ENCODE measurements around the gene BACE2.

BACE2 gene

DNA sequence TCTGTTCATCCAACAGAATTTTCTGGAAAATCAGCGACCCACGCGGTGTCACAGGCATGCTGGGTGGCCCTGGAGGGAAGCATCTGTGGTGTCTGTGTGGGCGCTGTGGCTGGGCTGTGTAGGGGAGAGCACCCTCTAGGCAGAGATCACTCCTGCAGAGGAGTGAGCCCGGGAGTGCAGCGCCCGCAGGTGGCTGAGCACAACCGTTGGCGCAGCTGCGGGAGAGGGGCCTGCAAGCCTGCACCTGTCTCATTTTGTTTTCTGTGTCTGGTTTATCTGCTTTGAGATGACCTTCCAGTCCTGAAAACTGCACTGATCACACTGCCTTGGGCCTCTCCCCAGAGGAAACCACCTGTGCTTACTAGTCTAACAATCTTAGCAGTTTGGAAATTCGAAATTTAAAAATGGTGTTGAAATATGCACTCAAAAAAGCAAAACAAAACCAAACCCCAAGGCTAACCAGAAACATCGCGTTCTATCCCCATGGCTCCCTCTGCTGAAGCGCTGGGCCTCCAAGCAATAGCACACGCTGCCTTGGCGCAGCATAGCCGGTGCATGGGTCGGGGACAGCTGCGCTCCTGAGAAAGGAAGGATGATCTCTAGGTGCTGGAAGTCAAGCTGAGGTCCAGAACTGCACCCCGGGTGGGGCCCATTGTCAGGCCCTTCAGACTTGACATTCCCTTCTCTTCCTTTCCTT lies 153.4 kb downstream of the BACE2 start:
- peaks cover 5% of the 10 kb centered on the region for H3K4me1 ChIP-seq (ENCODE audit: control insufficient read depth, insufficient read depth, low read length, poor library complexity, severe bottlenecking)
- no peak overlapping the region for H3K4me3 ChIP-seq (ENCODE audit: extremely low read depth, insufficient read depth, low read length, poor library complexity, severe bottlenecking)
- WGBS, 2 experiments (ENCODE audit: insufficient coverage in 2 of 2) = 89 to 90% methylated on average over 12 to 14 of the region's 20 CpGs

DNA sequence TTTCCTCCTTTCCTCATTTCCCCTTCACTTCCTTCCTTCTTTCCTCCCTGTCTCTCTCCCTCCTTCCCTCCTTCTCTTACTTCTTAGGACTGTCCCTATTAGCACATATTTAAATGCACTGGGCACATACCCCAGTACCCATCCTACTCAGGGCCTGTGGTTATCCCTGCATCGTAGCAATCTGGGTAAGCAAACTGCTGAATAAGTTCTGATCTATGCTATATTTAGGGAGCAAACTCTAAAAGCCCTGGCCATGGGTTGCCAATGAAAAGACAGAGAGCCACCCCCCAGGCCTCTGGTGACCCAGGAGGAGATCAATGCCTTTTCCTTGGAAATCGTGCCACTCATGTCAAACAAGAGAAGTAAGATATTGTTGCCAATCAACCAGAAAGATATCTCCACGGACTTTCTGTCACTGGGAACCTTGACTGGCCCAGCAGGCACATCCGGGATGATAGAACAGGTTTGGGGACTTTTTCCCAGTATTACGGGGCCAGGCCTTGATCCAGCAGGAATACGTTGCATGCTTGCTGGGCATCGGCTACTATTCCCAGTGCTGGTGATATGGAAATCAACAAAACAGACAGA lies 154.0 kb downstream of the BACE2 start:
- H3K27ac ChIP-seq (ENCODE audit: low read depth, low read length, severe bottlenecking) = no peak overlapping the region

More for the DNA sequence above, 153.4 kb downstream of the BACE2 start:
- H3K27ac ChIP-seq (ENCODE audit: low read depth, low read length, severe bottlenecking) = no peak overlapping the region
- no peaks in the 10 kb centered on the region for H3K9me3 ChIP-seq (ENCODE audit: control insufficient read depth, low read length)
- no peaks in the 10 kb centered on the region for H3K36me3 ChIP-seq (ENCODE audit: control insufficient read depth, insufficient read depth, low read length)

DNA sequence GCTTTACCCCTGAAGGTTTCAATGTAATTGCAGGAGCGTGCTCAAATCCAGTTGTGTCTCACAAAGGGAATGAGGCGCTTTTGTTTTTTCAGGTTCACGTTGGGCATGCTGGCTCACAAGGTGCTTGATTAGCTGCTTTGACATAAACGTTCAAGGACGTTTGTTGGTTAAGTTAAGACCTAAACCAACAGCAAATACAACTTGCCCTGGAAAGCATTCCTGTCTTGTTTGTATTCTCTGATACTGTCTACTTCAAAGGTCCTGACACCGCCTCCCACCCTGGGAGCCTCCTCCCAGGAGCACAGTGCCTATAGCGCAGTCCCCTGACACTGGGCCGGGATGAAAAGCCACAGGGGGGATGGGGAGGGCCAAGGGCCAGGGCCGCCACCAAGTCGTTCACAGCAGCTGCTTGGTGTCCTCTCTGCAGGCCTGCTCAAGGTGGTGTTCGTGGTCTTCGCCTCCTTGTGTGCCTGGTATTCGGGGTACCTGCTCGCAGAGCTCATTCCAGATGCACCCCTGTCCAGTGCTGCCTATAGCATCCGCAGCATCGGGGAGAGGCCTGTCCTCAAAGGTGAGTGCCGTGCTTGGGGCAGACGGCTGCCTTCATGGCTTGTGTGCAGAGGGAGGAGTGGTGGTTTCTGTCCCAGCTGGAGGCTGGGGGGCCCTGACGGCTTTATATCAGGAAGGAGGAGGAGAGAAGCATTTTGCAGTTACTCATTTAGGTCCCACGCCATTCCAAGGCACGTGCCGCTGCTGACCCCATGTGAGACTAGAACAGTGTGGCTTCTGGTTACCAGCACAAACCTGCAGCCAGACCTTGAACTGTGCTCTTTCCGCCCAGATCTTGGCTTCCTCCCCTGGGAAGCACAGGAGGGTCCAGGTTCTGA lies 154.8 kb downstream of the BACE2 start:
- 79 to 80% methylated on average over 15 to 21 of the region's 23 CpGs for WGBS, 2 experiments (ENCODE audit: insufficient coverage in 2 of 2)
- Histone ChIP-seq H3K4me3 (ENCODE audit: extremely low read depth, insufficient read depth, low read length, poor library complexity, severe bottlenecking) (no peak overlapping the region), H3K4me1 (ENCODE audit: control insufficient read depth, insufficient read depth, low read length, poor library complexity, severe bottlenecking) (no peaks in the 10 kb centered on the region), H3K27ac (ENCODE audit: low read depth, low read length, severe bottlenecking) (no peak overlapping the region), H3K9me3 (ENCODE audit: control insufficient read depth, low read length) (no peaks in the 10 kb centered on the region), H3K36me3 (ENCODE audit: control insufficient read depth, insufficient read depth, low read length) (no peaks in the 10 kb centered on the region)

More for the DNA sequence above, 154.0 kb downstream of the BACE2 start:
- no peak overlapping the region for H3K4me3 ChIP-seq (ENCODE audit: extremely low read depth, insufficient read depth, low read length, poor library complexity, severe bottlenecking)
- peaks cover 2% of the 10 kb centered on the region for H3K4me1 ChIP-seq (ENCODE audit: control insufficient read depth, insufficient read depth, low read length, poor library complexity, severe bottlenecking)
- no peaks in the 10 kb centered on the region for H3K36me3 ChIP-seq (ENCODE audit: control insufficient read depth, insufficient read depth, low read length)
- WGBS, 2 experiments (ENCODE audit: insufficient coverage in 2 of 2) = 76 to 92% methylated on average over 6 of the region's 7 CpGs
- H3K9me3 ChIP-seq (ENCODE audit: control insufficient read depth, low read length) = no peaks in the 10 kb centered on the region

GRCh38 chr21:41325138-41325912 lies 157.4 kb downstream of the BACE2 start:
- 96 to 97% methylated on average over 5 of the region's 7 CpGs for WGBS, 2 experiments (ENCODE audit: insufficient coverage in 2 of 2)
- Histone ChIP-seq H3K27ac (ENCODE audit: low read depth, low read length, severe bottlenecking) (no peak overlapping the region), H3K36me3 (ENCODE audit: control insufficient read depth, insufficient read depth, low read length) (no peaks in the 10 kb centered on the region), H3K4me1 (ENCODE audit: control insufficient read depth, insufficient read depth, low read length, poor library complexity, severe bottlenecking) (no peaks in the 10 kb centered on the region), H3K9me3 (ENCODE audit: control insufficient read depth, low read length) (no peaks in the 10 kb centered on the region), H3K4me3 (ENCODE audit: extremely low read depth, insufficient read depth, low read length, poor library complexity, severe bottlenecking) (no peak overlapping the region)

DNA sequence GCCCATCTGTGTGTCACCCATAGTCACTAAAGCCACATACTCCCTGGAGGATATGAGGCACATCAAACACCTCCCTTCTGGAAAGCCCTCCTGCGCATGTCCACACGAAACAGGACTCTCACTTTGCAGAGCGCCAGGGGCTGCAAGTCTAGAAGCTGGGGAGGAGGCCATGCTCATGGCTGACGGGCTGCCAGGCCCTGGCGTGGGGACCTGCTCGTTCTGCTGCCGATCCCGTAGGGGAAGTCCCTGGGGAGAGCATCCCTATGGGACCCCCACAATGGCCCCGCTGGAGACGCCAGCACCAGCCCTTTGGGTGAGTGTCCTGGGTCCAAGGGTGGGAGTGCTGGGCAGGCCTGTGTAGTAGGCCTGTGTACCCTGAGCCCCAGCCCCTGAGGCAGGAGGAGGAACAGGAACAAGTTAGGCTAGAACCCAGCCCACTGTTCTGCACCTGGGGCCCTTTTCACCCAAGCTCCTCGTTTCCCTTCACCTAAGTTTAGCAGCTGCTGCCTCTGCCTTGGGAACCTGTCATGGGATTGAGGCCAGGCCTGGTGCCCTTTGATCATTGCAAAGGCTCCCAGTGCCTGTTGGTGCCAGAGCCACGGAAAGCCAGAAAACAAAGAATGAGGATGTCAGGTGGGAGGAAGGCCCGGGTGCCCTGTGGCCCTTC lies 158.6 kb downstream of the BACE2 start:
- WGBS, 2 experiments (ENCODE audit: insufficient coverage in 2 of 2) = 91 to 93% methylated on average over 9 to 10 of the region's 13 CpGs
- no peak overlapping the region for H3K27ac ChIP-seq (ENCODE audit: low read depth, low read length, severe bottlenecking)

GRCh38 chr21:41327753-41328152 lies 159.8 kb downstream of the BACE2 start:
- WGBS, 2 experiments (ENCODE audit: insufficient coverage in 2 of 2) = 92 to 94% methylated on average over 7 to 8 of the region's 8 CpGs
- no peak overlapping the region for H3K4me3 ChIP-seq (ENCODE audit: extremely low read depth, insufficient read depth, low read length, poor library complexity, severe bottlenecking)
- H3K27ac ChIP-seq (ENCODE audit: low read depth, low read length, severe bottlenecking) = no peak overlapping the region
- H3K9me3 ChIP-seq (ENCODE audit: control insufficient read depth, low read length) = no peaks in the 10 kb centered on the region
- H3K36me3 ChIP-seq (ENCODE audit: control insufficient read depth, insufficient read depth, low read length) = no peaks in the 10 kb centered on the region
- no peaks in the 10 kb centered on the region for H3K4me1 ChIP-seq (ENCODE audit: control insufficient read depth, insufficient read depth, low read length, poor library complexity, severe bottlenecking)

More for the DNA sequence above, 158.6 kb downstream of the BACE2 start:
- no peaks in the 10 kb centered on the region for H3K4me1 ChIP-seq (ENCODE audit: control insufficient read depth, insufficient read depth, low read length, poor library complexity, severe bottlenecking)
- no peak overlapping the region for H3K4me3 ChIP-seq (ENCODE audit: extremely low read depth, insufficient read depth, low read length, poor library complexity, severe bottlenecking)
- no peaks in the 10 kb centered on the region for H3K36me3 ChIP-seq (ENCODE audit: control insufficient read depth, insufficient read depth, low read length)
- H3K9me3 ChIP-seq (ENCODE audit: control insufficient read depth, low read length) = no peaks in the 10 kb centered on the region

- Histone ChIP-seq H3K36me3 (ENCODE audit: control insufficient read depth, insufficient read depth, low read length) (no peaks in the 10 kb centered on the region), H3K4me1 (ENCODE audit: control insufficient read depth, insufficient read depth, low read length, poor library complexity, severe bottlenecking) (no peaks in the 10 kb centered on the region), H3K4me3 (ENCODE audit: extremely low read depth, insufficient read depth, low read length, poor library complexity, severe bottlenecking) (no peak overlapping the region), H3K27ac (ENCODE audit: low read depth, low read length, severe bottlenecking) (no peak overlapping the region), H3K9me3 (ENCODE audit: control insufficient read depth, low read length) (no peaks in the 10 kb centered on the region)
- WGBS, 2 experiments (ENCODE audit: insufficient coverage in 2 of 2) = 83 to 92% methylated on average over 11 to 14 of the region's 16 CpGs
Measured at GRCh38 chr21:41328660-41329607, 161.0 kb downstream of the BACE2 start.
